Measurements from ENCODE around the gene CCDC32. TPM values are rescaled to one million over a fixed set of nuclear protein-coding genes. Genes with fewer than 3 reads are reported as not detected.

CCDC32 gene
- total and polyA plus RNA-seq, 3 donors from 2014 or later: 13.9 to 19.4 (median 18.3) TPM

GRCh38 chr15:40563426-40563825 is 1.4 kb downstream of the CCDC32 start:
- intact Hi-C loops (cut with DNase I; ENCODE audit: low total_unique reads): no loop called here
- H3K27ac ChIP-seq: no peak overlapping the region
- peaks cover 23% of the 10 kb centered on the region for H3K4me1 ChIP-seq

GRCh38 chr15:40562691-40563090 is 2.2 kb downstream of the CCDC32 start:
- intact Hi-C loops (cut with DNase I; ENCODE audit: low total_unique reads): no loop called here
- H3K27ac ChIP-seq: no peak overlapping the region

More at GRCh38 chr15:40563426-40563825, 1.4 kb downstream of the CCDC32 start:
- Histone ChIP-seq H3K9me3 (no peaks in the 10 kb centered on the region), H3K4me3 (no peak overlapping the region), H3K36me3 (ENCODE audit: low read depth, missing control alignments) (no peaks in the 10 kb centered on the region), H3K27me3 (no peaks in the 10 kb centered on the region)
- DNase-seq: no peak
- TF ChIP-seq CTCF (IDR thresholded peaks at IDR 0.05) (no peak), POLR2A (IDR thresholded peaks at IDR 0.05) (no peak)

GRCh38 chr15:40558952-40559742 is 5.7 kb downstream of the CCDC32 start:
- Histone ChIP-seq H3K9me3 (no peaks in the 10 kb centered on the region), H3K4me3 (no peak overlapping the region), H3K36me3 (ENCODE audit: low read depth, missing control alignments) (no peaks in the 10 kb centered on the region)

More at GRCh38 chr15:40562691-40563090, 2.2 kb downstream of the CCDC32 start:
- H3K4me1 ChIP-seq: peaks cover 23% of the 10 kb centered on the region
- no peaks in the 10 kb centered on the region for H3K27me3 ChIP-seq
- DNase-seq: peak; percentile 61
- H3K4me3 ChIP-seq: no peak overlapping the region
- TF ChIP-seq CTCF (IDR thresholded peaks at IDR 0.05) (no peak), POLR2A (IDR thresholded peaks at IDR 0.05) (no peak)
- H3K9me3 ChIP-seq: no peaks in the 10 kb centered on the region
- no peaks in the 10 kb centered on the region for H3K36me3 ChIP-seq (ENCODE audit: low read depth, missing control alignments)
- 25% methylated on average over 2 of the region's 2 CpGs for WGBS, 2 donors

GRCh38 chr15:40555876-40556275 is 9.0 kb downstream of the CCDC32 start:
- intact Hi-C loops (cut with DNase I; ENCODE audit: low total_unique reads): no loop called here
- H3K9me3 ChIP-seq: no peaks in the 10 kb centered on the region
- TF ChIP-seq POLR2A (IDR thresholded peaks at IDR 0.05) (no peak), CTCF (IDR thresholded peaks at IDR 0.05) (no peak)
- no peaks in the 10 kb centered on the region for H3K4me1 ChIP-seq
- DNase-seq: no peak
- no peak overlapping the region for H3K27ac ChIP-seq
- no peaks in the 10 kb centered on the region for H3K36me3 ChIP-seq (ENCODE audit: low read depth, missing control alignments)
- no peak overlapping the region for H3K4me3 ChIP-seq
- WGBS, 2 donors: 100% methylated on average over 2 of the region's 2 CpGs
- no peaks in the 10 kb centered on the region for H3K27me3 ChIP-seq

More at GRCh38 chr15:40558952-40559742, 5.7 kb downstream of the CCDC32 start:
- no peak for TF ChIP-seq POLR2A (IDR thresholded peaks at IDR 0.05)
- H3K27ac ChIP-seq: no peak overlapping the region
- DNase-seq: no peak
- H3K27me3 ChIP-seq: no peaks in the 10 kb centered on the region
- 61 to 75% methylated on average over 6 of the region's 6 CpGs for WGBS, 2 donors
- intact Hi-C loops (cut with DNase I; ENCODE audit: low total_unique reads): no loop called here
- H3K4me1 ChIP-seq: peaks cover 17% of the 10 kb centered on the region

GRCh38 chr15:40554161-40554525 is 10.7 kb downstream of the CCDC32 start:
- Histone ChIP-seq H3K27ac (no peak overlapping the region), H3K36me3 (ENCODE audit: low read depth, missing control alignments) (no peaks in the 10 kb centered on the region), H3K27me3 (no peaks in the 10 kb centered on the region), H3K4me3 (no peak overlapping the region), H3K4me1 (no peaks in the 10 kb centered on the region), H3K9me3 (no peaks in the 10 kb centered on the region)
- TF ChIP-seq CTCF (IDR thresholded peaks at IDR 0.05) (no peak), POLR2A (IDR thresholded peaks at IDR 0.05) (no peak)
- 55 to 81% methylated on average over 4 of the region's 4 CpGs for WGBS, 2 donors
- no peak for DNase-seq
- intact Hi-C loops (cut with DNase I; ENCODE audit: low total_unique reads): no loop called here
